IMR-90 (cell line): Measurements from ENCODE around the gene CRYGN. TPM values are rescaled to one million over a fixed set of nuclear protein-coding genes. Genes with fewer than 3 reads are reported as not detected.

Experiments used
- ATAC-seq: fragments of 200-7000 bp; cut with Tn5 transposase; 2 replicates; pipeline ENCODE4 v1.9.1; 2020; ENCODE audit warnings: low read depth, mild to moderate bottlenecking, moderate library complexity
- BruUV-seq: library from RNA; stranded (reverse); fragments of 400-500 nt; replicated peaks from 2 replicates; lab custom pipeline; 2021; lab: Mats Ljungman, UMichigan
- CTCF ChIA-PET: fragments of 300-600 bp; formaldehyde crosslinking; extraction: SDS; loops from one replicate; lab custom pipeline; 2021; ENCODE audit warnings: antibody characterized with exemption; lab: Yijun Ruan, JAX
- POLR2A ChIA-PET: fragments of 300-600 bp; sonication (Branson Sonifier 250); formaldehyde crosslinking; loops from one replicate; lab custom pipeline; 2022; ENCODE audit warnings: antibody characterized with exemption; ENCODE audit not compliant: unreplicated experiment; lab: Charles Lee
- DNase-seq: peaks from one replicate; pipeline ENCODE4 v3.0.0; 2013
- H2AFZ ChIP-seq: replicated peaks from 2 replicates; pipeline ENCODE3; 2013; ENCODE audit warnings: low read length, mild to moderate bottlenecking; ENCODE audit not compliant: poor library complexity
- H2AK5ac ChIP-seq: 2 replicates; pipeline ENCODE4 v1.6.1; 2013; ENCODE audit warnings: low read depth, low read length, inconsistent platforms
- H2AK9ac ChIP-seq: replicated peaks from 2 replicates; pipeline ENCODE3; 2013; ENCODE audit warnings: mild to moderate bottlenecking, low read depth, low read length, moderate library complexity; ENCODE audit not compliant: poor library complexity
- H2BK120ac ChIP-seq: 2 replicates; pipeline ENCODE4 v1.6.1; 2013; ENCODE audit warnings: low read depth, low read length, inconsistent platforms
- H2BK15ac ChIP-seq: 3 replicates; pipeline ENCODE4 v1.6.1; 2013; ENCODE audit warnings: low read depth, low read length, inconsistent platforms
- H2BK20ac ChIP-seq: 2 replicates; pipeline ENCODE4 v1.6.1; 2013; ENCODE audit warnings: low read depth, mild to moderate bottlenecking, inconsistent platforms, low read length, moderate library complexity
- H2BK5ac ChIP-seq: 2 replicates; pipeline ENCODE4 v1.6.1; 2013; ENCODE audit warnings: mild to moderate bottlenecking, low read depth, low read length, inconsistent platforms; ENCODE audit not compliant: poor library complexity, severe bottlenecking
- H3K14ac ChIP-seq: replicated peaks from 2 replicates; pipeline ENCODE4 v1.6.1; 2013; ENCODE audit warnings: low read depth, low read length, inconsistent platforms
- H3K18ac ChIP-seq: 2 replicates; pipeline ENCODE4 v1.6.1; 2013; ENCODE audit warnings: low read depth, low read length, control low read depth
- H3K23ac ChIP-seq: 2 replicates; pipeline ENCODE4 v1.6.1; 2013; ENCODE audit warnings: low read depth, low read length, inconsistent platforms
- H3K27ac ChIP-seq: 2 replicates; pipeline ENCODE4 v1.5.1; 2013; ENCODE audit warnings: mild to moderate bottlenecking, control low read depth, low read length; ENCODE audit not compliant: insufficient read depth
- H3K27me3 ChIP-seq: 2 replicates; pipeline ENCODE4 v1.6.1; 2013; ENCODE audit warnings: low read length; ENCODE audit not compliant: control insufficient read depth, insufficient read depth
- H3K36me3 ChIP-seq: 2 replicates; pipeline ENCODE4 v1.6.1; 2013; ENCODE audit warnings: low read length, mixed read lengths; ENCODE audit not compliant: control insufficient read depth, insufficient read depth
- H3K4ac ChIP-seq: 2 replicates; pipeline ENCODE4 v1.6.1; 2013; ENCODE audit warnings: low read depth, low read length, inconsistent platforms
- H3K4me1 ChIP-seq: 2 replicates; pipeline ENCODE4 v1.6.1; 2013; ENCODE audit warnings: low read length, mixed read lengths; ENCODE audit not compliant: control insufficient read depth, insufficient read depth
- H3K4me2 ChIP-seq: 2 replicates; pipeline ENCODE4 v1.6.1; 2013; ENCODE audit warnings: low read depth, mild to moderate bottlenecking, control low read depth, low read length, moderate library complexity
- H3K4me3 ChIP-seq: 2 replicates; pipeline ENCODE4 v1.5.1; 2013; ENCODE audit warnings: low read depth, mild to moderate bottlenecking, control low read depth, low read length, moderate library complexity; ENCODE audit not compliant: insufficient read depth
- H3K56ac ChIP-seq: 2 replicates; pipeline ENCODE4 v1.6.1; 2013; ENCODE audit warnings: low read length, inconsistent platforms; ENCODE audit not compliant: insufficient read depth; ENCODE audit errors: extremely low read depth
- H3K79me1 ChIP-seq, 2 experiments: 2 replicates each; pipeline ENCODE4 v1.6.1; 2013; ENCODE audit warnings: low read length in 2 of 2, inconsistent platforms in 1 of 2, low read depth in 1 of 2
- H3K9ac ChIP-seq: 2 replicates; pipeline ENCODE4 v1.6.1; 2013; ENCODE audit warnings: low read depth, low read length, control low read depth
- H3K9me1 ChIP-seq: 2 replicates; pipeline ENCODE4 v1.6.1; 2013; ENCODE audit warnings: low read length, inconsistent platforms; ENCODE audit not compliant: insufficient read depth
- H3K9me3 ChIP-seq: 2 replicates; pipeline ENCODE4 v1.6.1; 2013; ENCODE audit warnings: low read length; ENCODE audit not compliant: control insufficient read depth, insufficient read depth
- H4K20me1 ChIP-seq: 2 replicates; pipeline ENCODE4 v1.6.1; 2013; ENCODE audit warnings: low read length, inconsistent platforms; ENCODE audit not compliant: insufficient read depth
- H4K5ac ChIP-seq: 2 replicates; pipeline ENCODE4 v1.6.1; 2013; ENCODE audit warnings: mild to moderate bottlenecking, low read depth, low read length, control low read depth
- H4K8ac ChIP-seq, 2 experiments: 2 replicates each; pipeline ENCODE4 v1.6.1; 2013; ENCODE audit warnings: low read depth in 2 of 2, low read length in 2 of 2, control low read depth in 1 of 2, inconsistent platforms in 1 of 2
- H4K91ac ChIP-seq: 2 replicates; pipeline ENCODE4 v1.6.1; 2013; ENCODE audit warnings: low read depth, low read length, inconsistent platforms; ENCODE audit not compliant: insufficient read depth
- RCOR1 ChIP-seq: IDR thresholded peaks from 2 replicates; pipeline ENCODE4 v1.6.1; 2012; ENCODE audit warnings: mild to moderate bottlenecking, low read length, improper control_type of control experiment; ENCODE audit not compliant: insufficient replicate concordance
- WGBS, 2 experiments: methylation state at CpG; one replicate each; pipeline versions ENCODE4 v1.1.5 to v1.1.7; 2013; ENCODE audit warnings: missing lambda C conversion rate in 2 of 2; ENCODE audit not compliant: insufficient read length in 1 of 2; ENCODE audit errors: extremely low coverage in 2 of 2; 5-methylcytosine and 5-hydroxymethylcytosine counted together
- dilution Hi-C: fragments of 300-500 bp; cut with HindIII; formaldehyde crosslinking; loops from one replicate; pipeline ENCODE4 v1.14.3; 2018; ENCODE audit warnings: low sequenced_read_pairs; ENCODE audit not compliant: unreplicated experiment
- in situ Hi-C: fragments of 300-500 bp; cut with MboI; formaldehyde crosslinking; loops from 3 replicates; pipeline ENCODE4 v1.14.3; 2019; ENCODE audit warnings: low sequenced_read_pairs, inconsistent platforms, mixed read lengths
- intact Hi-C: fragments of 100-400 bp; cut with micrococcal nuclease; formaldehyde crosslinking; loops from 2 replicates; pipeline ENCODE4 v1.10.0; 2022
- polyA plus RNA-seq, 3 experiments: library from polyadenylated mRNA; depleted of rRNA; stranded (reverse); fragments of >200 nt; gene quantifications; 2 replicates each; pipeline ENCODE4 v1.2.3, GENCODE V29; 2012; ENCODE audit warnings: low replicate concordance in 1 of 3
- total RNA-seq: library from RNA; depleted of rRNA; stranded (reverse); fragments of >200 nt; gene quantifications from 2 replicates; pipeline ENCODE4 v1.2.3, GENCODE V29; 2012

Gene CRYGN
- total and polyA plus RNA-seq, 2 of the 4 experiments (the other 2 are of a cell fraction) = not detected

DNA sequence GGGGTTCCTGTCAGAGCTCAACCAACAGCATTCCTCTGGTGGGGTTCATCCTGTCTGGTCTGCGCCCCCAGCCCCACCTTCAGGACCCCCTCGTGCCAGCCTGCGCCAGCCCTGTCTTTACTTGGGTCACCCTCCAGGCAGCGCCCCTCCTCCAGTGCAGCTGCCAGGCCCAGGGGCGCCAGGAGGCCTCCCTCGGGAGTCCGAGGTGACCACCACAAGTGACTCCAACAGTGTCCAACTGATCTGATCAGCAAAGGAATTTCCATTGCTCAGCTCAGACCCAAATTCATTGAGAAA, 40.7 kb downstream of the CRYGN start:
- Histone ChIP-seq H3K9ac (no peak overlapping the region), H4K5ac (no peak overlapping the region), H3K27me3 (peaks cover 13% of the 10 kb centered on the region), H3K56ac (no peak overlapping the region), H3K9me3 (no peaks in the 10 kb centered on the region), H3K27ac (no peak overlapping the region), H3K4me3 (no peak overlapping the region), H3K4ac (no peak overlapping the region), H3K9me1 (no peaks in the 10 kb centered on the region), H2BK5ac (no peak overlapping the region), H2BK120ac (no peak overlapping the region), H2AFZ (no peak overlapping the region), H3K36me3 (no peaks in the 10 kb centered on the region), H2AK5ac (no peak overlapping the region), H2BK20ac (no peak overlapping the region), H3K14ac (no peak overlapping the region), H3K79me1 (no peaks in the 10 kb centered on the region), H3K4me2 (no peak overlapping the region), H4K20me1 (no peaks in the 10 kb centered on the region), H3K23ac (no peak overlapping the region), H2AK9ac (no peak overlapping the region), H3K18ac (no peak overlapping the region), H3K4me1 (peaks cover 5% of the 10 kb centered on the region; the same call in 1 of the 2 replicates), H2BK15ac (no peak overlapping the region), H4K8ac (no peak overlapping the region), H4K91ac (no peak overlapping the region)
- CTCF ChIA-PET = no interaction called here
- POLR2A ChIA-PET = no interaction called here
- intact Hi-C loops (no loop called here), in situ Hi-C loops (no loop called here), dilution Hi-C loops (no loop called here)
- TF ChIP-seq RCOR1 = no peak
- ATAC-seq (no peak), DNase-seq (no peak)
- WGBS, 2 experiments = 97% methylated on average over 4 of the region's 7 CpGs; no CpG with 5 or more reads in 1 of the 2 experiments
- no TSS peak for BruUV-seq
